HG03460 (cell line): ENCODE results near the gene PRKACB.
"Not testable (repeated sequence)": the region's sequence is repeated elsewhere in the genome, so short reads cannot be mapped to it uniquely, and the experiment has no call there.

Experiments
- ATAC-seq: cut with Tn5 transposase; IDR thresholded peaks from one replicate; pipeline ENCODE4 v1.9.1; 2021; ENCODE audit not compliant: unreplicated experiment

Gene PRKACB

DNA sequence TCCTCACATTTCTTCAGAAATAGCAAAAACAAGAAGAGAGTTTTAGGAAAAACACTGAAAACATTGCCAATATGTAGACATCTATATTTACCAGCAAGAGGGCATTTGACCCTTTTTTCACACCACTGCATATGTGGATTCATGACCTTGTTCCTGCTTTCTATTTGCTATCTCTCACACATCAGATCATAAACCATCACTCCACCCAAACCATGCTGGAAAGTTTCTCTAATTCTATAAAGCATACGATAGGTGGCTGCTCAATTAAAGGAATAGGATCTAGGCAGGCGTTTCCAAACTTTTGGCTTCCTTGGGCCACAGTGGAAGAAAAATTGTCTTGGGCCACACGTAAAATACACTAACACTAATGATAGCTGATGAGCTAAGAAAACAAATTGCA, 121.8 kb downstream of the PRKACB start:
- no peak for ATAC-seq

DNA sequence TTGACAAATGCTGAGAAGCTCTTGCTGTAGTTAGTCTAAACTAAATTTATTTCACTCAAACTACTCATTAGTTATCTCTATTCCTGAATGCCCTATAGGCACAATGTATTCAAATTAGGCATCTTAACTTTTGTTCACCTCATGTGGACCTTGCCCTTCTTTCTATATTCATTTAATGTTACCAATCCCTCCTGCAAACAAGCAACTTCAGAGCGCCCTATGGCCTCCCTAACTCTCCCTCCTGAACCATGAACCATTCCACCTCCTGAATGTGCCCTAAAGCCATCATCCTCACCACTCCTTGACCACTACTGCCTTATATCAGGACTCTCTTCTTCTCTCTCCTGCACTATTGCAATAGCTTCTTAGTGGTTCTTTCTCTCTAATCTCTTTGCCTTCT, 122.7 kb downstream of the PRKACB start:
- no peak for ATAC-seq

DNA sequence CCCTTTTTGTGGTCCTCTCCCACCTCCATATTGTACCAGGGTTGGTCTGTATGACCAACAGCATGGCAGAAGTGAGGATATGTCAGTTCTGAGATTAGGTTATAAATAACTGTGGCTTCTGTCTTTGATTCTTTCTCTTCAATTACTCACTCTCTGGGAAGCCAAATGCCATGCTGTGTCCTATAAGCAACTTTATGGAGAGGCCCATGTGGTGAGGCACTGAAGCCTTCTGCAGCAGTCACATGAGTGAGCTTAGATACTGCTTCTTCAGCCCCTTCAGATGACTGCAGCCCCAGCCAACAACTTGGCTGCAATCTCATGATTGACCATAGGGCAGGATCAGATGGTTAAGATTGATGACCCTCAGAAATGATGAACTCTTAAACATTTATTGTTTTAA, 123.4 kb downstream of the PRKACB start:
- ATAC-seq, result no peak

DNA sequence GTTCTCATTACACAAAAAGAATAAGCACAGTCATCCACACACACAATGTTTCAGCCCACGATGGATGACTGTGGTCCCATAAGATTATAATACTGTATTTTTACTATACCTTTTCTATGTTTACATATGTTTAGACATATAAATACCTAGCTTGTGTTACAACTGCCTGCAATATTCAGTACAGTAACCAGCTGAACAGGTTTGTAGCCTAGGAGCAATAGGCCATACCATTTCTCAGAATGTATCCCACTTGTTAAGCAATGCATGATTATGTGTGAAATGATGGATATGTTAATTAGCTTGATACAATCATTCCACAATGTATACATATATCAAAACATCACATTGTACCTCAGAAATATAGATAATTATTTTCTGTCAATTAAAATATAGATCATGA, 124.3 kb downstream of the PRKACB start:
- ATAC-seq, result no peak

DNA sequence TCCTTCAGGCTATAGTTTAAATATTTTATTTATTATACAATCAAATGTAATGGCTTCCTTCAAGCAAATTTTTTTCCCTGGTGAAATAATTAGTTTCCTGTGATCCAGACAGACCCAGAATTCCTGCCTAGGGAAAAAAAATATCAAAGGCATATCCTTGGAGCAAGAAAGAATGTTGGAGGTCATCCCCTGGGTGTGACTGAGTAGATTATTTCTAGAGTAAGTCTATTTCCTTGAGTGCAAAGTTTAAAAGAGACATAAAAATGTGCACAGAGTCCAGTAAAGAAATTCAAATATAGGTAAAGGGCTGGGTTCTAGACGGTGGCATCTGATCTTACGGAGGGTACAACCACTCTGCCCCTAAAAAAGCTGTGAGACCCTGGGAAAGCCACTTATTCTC, 125.2 kb downstream of the PRKACB start:
- no peak for ATAC-seq

DNA sequence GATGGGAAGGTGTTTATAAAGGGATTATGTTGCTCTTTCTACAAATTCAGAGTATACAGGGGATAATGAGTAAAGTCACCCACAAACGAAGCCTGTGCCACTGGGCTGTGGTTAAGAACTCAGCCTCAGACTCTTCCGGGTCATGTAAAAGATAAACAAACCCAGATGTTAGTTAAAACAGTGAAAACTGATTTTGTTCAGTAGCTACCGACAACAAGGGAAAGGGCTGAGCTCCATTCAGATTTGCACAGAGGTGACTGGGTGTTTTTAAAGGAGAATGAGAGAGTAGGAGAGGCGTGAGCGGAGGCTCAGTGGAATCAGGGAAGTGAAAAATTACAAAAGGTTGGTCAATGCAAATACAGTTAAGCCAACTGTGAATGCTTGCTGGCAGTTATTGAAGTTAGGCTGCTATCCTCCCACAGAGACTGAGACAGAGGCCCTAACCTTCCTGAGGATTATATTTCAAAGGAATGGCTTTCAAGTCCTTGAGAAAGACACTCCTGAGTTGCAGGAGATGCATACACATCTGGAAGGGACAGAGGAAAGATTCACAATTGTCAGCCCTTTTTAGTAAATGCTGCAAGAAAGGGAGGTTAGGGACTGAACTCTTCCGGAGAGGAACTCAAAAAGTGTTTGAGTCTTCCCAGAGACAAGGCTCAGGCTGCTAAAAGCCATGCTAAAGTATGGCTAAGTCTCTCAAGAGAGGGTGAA, 127.5 kb downstream of the PRKACB start:
- ATAC-seq, result peak; percentile 95

DNA sequence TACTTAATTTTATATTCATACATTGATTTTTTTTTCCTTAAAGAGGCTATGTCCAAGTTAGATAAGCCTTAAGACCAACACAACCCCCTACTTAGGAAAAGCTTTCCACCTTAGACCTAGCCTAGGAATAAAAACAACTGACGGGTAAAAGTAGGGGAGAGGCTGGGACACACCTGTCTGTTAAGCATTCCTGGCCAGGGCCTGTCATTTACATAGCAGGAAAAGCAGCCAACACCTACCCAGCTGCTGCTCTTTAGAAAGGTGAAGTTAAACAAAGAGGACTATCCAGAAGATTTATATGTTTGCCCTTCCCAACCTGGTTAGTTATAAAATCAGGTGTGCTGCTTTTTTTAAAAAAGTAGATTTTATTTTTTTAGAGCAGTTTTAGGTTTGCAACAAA, 128.3 kb downstream of the PRKACB start:
- ATAC-seq, result no peak

DNA sequence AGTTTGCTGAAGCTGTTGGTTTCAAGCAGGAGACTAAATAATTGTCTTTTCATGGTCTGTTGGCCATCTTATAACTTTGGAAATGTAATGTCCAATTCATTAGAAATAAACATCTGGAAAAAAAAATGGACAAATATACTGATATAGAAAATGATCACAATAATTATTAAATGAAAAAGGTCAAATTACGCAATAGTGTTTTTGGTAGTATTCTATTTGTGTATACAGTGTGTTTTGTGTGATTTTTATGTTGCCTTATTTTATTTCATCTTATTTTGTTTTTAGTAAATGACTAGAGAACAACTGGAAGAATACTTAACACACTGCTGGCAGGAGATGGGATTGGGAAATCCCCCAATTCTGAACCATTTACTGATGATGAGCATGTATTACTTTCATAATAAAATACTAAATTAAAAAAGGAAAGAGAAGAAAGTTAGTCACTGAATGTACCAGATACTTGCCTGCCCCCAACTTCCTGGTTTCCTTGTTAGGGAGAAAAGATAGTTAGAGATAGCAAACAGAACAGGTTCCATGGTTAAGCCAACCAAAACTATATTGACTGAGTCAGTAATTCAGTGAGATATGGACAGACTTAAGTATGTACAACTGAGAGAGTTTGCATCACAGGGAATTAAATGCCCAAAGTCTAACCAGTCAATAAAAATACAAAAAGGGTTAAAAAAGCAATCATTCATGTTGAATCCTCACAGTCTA, 133.4 kb downstream of the PRKACB start:
- ATAC-seq, result no peak

DNA sequence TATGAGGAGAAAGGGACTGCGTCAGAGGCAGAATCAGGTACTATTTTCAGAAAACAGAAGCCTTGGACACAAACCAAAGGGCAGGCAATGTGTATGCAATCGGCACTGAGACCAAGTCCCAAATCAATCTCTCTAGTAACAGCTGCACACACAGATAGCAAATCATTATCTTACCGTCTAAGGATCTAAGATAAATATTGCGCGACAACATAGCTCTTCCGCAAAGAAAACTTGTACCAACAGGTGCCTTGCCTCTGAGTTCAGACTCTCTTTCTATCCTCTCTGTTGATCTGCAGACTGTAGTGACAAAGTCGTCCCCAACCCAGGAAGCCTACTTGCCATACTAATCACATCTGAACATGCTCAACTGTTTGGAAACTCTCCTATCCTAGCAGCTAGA, 134.8 kb downstream of the PRKACB start:
- no peak for ATAC-seq

DNA sequence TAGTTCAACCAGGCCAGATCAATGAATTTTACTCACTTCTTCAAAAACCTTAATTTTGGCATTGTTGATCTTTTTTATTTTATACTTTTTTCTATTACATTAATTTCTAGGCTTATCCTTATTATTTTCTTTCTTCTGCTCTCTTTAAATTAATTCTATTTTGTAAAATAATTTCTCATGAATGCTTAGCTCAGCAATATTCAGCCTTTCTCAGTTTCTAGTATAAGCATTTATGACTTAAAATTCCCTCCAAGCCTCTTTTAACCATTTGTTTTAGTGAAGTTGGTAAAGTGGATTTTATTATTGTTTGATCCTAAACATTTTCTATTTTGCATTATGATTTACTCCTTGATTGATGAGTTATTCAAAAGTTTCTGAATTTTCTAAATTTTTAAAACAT, 136.8 kb downstream of the PRKACB start:
- ATAC-seq, result no peak

DNA sequence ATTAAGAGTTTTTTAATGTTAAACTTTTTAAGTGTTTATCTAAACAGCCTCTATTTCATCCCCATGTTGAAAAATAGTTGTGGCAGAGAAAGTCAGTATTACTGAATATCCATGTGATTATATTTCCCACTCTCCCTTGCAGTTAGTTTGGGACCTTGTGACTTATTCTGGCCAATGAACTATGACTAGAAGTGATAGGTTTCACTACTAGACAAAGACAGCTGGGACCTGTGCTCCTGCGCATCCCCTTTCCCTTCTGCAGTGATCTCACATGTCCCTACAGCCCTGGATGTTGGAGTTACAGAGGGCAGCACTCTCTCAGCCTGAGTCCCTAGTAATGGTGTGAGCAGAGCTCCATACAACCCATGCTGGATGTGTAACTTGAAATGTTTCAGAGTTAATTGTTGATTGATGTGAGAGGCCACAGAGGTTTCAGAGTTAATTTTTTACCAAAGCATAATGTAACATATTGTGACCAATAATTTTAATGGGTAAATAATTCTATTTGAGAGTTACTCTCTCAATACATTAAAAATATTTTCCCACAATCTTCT, 138.8 kb downstream of the PRKACB start:
- ATAC-seq, result no peak

DNA sequence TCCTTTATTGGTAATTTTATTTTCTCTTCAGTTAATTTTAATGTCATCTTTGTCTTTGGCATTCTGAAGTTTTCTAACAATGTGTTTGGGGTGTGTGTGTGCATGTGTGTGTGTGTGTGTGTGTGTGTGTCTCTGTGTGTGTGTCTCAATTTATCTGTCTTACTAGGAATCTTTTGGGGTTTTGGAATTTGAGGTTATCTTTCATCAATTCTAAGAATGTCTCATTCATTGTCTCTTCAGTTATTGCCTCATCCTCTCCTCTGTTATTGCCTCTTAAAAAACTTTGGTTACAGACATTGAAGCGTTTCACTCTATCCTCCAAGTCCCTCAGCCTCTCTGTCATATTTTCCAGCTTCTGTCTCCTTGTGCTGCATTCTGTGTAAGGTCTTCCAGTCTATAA, 139.3 kb downstream of the PRKACB start:
- ATAC-seq, result no peak

DNA sequence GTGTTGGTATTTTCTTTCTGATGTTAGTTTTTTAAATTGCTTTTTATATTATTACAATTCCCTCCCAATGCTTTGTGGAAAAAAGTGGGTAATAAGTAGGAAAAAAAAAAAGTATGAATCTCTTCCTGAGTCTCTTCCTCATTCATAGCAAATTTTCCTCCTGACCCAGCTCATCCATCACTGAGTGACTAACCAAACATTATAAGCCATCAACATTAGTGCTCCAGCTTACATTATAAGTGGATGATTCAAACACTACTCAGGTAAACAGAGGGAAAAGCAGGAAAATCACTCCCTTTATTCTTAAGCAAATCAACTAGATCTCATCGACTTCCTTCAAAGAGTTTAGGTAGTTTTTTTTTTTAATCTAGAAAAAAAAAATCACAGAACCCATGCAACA, 142.0 kb downstream of the PRKACB start:
- no peak for ATAC-seq

DNA sequence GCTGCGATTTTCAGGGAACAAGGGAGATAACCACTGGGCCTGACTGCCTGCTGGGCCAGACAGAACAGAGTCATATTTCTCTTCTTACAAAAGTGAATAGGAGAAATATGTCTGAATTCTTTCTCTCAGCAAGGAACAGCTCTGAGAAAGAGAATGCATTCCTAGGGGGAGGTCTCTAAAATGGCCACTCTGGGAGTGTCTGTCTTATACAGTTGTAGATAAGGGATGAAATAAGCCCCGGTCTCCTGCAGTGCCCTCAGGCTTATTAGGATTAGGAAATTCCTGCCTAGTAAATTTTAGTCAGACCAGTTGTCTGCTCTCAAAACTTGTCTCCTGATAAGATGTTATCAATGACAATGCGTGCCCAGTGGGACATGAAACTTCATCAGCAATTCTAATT, 143.3 kb downstream of the PRKACB start:
- not testable (repeated sequence) for ATAC-seq
